ENCODE measurements around the gene VPS54.
"Not testable (repeated sequence)": the region's sequence is repeated elsewhere in the genome, so short reads cannot be mapped to it uniquely, and the experiment has no call there.

VPS54 gene

DNA sequence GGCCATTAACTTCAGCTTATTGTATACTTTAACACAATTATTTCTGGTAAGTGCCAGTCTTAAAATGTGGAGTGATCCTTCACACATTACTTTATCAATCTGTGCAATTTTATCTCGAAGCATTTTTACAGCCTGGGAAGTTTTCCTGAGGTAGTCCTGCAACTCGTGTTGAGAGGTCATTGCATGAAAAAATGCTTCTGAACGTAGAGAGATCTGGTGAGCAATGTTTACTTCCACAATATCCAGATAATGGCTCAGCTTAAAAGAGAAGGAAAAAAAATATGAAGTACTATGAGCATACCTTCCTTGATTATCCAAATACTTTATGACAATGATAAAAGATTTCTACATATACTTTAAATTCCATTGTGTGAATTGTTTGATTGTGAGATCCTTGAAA lies 57.0 kb downstream of the VPS54 start:
- no peaks in the 10 kb centered on the region for H3K27me3 ChIP-seq (ENCODE audit: low read length)
- H3K27ac ChIP-seq (ENCODE audit: low read depth, low read length): no peak overlapping the region
- TF ChIP-seq, protein P1, sequence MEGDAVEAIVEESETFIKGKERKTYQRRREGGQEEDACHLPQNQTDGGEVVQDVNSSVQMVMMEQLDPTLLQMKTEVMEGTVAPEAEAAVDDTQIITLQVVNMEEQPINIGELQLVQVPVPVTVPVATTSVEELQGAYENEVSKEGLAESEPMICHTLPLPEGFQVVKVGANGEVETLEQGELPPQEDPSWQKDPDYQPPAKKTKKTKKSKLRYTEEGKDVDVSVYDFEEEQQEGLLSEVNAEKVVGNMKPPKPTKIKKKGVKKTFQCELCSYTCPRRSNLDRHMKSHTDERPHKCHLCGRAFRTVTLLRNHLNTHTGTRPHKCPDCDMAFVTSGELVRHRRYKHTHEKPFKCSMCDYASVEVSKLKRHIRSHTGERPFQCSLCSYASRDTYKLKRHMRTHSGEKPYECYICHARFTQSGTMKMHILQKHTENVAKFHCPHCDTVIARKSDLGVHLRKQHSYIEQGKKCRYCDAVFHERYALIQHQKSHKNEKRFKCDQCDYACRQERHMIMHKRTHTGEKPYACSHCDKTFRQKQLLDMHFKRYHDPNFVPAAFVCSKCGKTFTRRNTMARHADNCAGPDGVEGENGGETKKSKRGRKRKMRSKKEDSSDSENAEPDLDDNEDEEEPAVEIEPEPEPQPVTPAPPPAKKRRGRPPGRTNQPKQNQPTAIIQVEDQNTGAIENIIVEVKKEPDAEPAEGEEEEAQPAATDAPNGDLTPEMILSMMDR (IDR thresholded peaks at IDR 0.05; ENCODE audit: insufficient read depth, low read length, poor library complexity, severe bottlenecking): no peak
- TF ChIP-seq EZH2phosphoT487 (conservative IDR thresholded peaks at IDR 0.05; ENCODE audit: low read length): no peak
- H3K4me3 ChIP-seq (ENCODE audit: insufficient read depth, low read length, poor library complexity, severe bottlenecking): no peak overlapping the region
- H3K9ac ChIP-seq (ENCODE audit: low read length): no peak overlapping the region
- H3K79me2 ChIP-seq (ENCODE audit: insufficient read depth, low read length): no peaks in the 10 kb centered on the region
- no peak overlapping the region for H3K4me2 ChIP-seq (ENCODE audit: low read depth, low read length, poor library complexity, severe bottlenecking)
- no peaks in the 10 kb centered on the region for H3K36me3 ChIP-seq (ENCODE audit: low read length)
- H2AFZ ChIP-seq (ENCODE audit: low read depth, low read length, severe bottlenecking): no peak overlapping the region
- no peaks in the 10 kb centered on the region for H4K20me1 ChIP-seq (ENCODE audit: low read depth, low read length)
- H3F3A ChIP-seq (ENCODE audit: insufficient read depth): no peaks in the 10 kb centered on the region
- H3K9me2 ChIP-seq (replicated peaks; ENCODE audit: insufficient read depth, low read length): no peaks in the 10 kb centered on the region
- no peaks in the 10 kb centered on the region for H3K9me3 ChIP-seq (ENCODE audit: insufficient read depth, low read length)

DNA sequence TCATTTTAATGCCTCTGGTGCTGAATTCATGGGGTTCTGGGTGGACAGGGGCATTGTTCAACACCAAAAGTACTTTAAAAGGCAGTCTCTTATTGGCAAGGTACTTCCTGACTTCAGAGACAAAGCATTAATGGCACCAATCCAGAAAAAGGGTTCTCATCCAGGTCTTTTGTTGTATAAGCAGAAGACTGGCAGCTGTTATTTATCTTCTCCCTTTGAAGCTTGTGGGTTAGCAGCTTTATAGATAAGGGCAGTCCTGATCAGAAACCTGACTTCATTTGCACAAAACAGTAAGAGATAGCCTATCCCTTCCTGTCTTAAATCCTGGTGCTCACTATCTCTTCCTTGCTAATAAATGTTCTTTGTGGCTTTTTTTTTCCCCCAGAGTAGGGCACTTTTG lies 68.8 kb downstream of the VPS54 start:
- no peak overlapping the region for H3K4me2 ChIP-seq (ENCODE audit: low read depth, low read length, poor library complexity, severe bottlenecking)
- no peaks in the 10 kb centered on the region for H3K79me2 ChIP-seq (ENCODE audit: insufficient read depth, low read length)
- H3K4me3 ChIP-seq (ENCODE audit: insufficient read depth, low read length, poor library complexity, severe bottlenecking): no peak overlapping the region
- H3K36me3 ChIP-seq (ENCODE audit: low read length): peaks cover 5% of the 10 kb centered on the region; the same call in 1 of the 2 replicates
- H3K9me3 ChIP-seq (ENCODE audit: insufficient read depth, low read length): no peaks in the 10 kb centered on the region
- no peak for TF ChIP-seq EZH2phosphoT487 (conservative IDR thresholded peaks at IDR 0.05; ENCODE audit: low read length)
- TF ChIP-seq, protein P1 (IDR thresholded peaks at IDR 0.05; ENCODE audit: insufficient read depth, low read length, poor library complexity, severe bottlenecking): no peak
- H3K27ac ChIP-seq (ENCODE audit: low read depth, low read length): no peak overlapping the region
- H4K20me1 ChIP-seq (ENCODE audit: low read depth, low read length): no peaks in the 10 kb centered on the region
- no peaks in the 10 kb centered on the region for H3F3A ChIP-seq (ENCODE audit: insufficient read depth)
- no peak overlapping the region for H3K9ac ChIP-seq (ENCODE audit: low read length)
- H2AFZ ChIP-seq (ENCODE audit: low read depth, low read length, severe bottlenecking): no peak overlapping the region
- no peaks in the 10 kb centered on the region for H3K27me3 ChIP-seq (ENCODE audit: low read length)
- H3K9me2 ChIP-seq (replicated peaks; ENCODE audit: insufficient read depth, low read length): no peaks in the 10 kb centered on the region

DNA sequence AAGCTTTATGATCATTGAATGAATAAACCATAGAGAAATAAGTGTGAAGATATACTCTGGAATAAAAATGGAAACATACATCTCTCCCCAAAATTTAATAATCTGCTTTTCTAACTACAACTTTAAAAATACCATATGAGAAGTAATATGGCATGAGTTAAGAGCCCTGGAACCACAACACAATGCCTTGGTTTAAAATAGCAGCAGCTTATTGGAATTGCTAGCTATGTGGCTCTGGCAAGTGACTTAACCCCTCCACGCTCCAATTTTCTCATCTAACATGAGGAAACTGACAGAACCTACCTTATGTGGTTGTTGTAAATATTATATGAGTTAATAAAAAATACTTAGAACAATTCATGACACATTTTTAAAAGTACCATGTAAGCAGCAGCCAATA lies 76.4 kb downstream of the VPS54 start:
- no peak for TF ChIP-seq EZH2phosphoT487 (conservative IDR thresholded peaks at IDR 0.05; ENCODE audit: low read length)
- TF ChIP-seq, protein P1 (IDR thresholded peaks at IDR 0.05; ENCODE audit: insufficient read depth, low read length, poor library complexity, severe bottlenecking): no peak
- no peaks in the 10 kb centered on the region for H3F3A ChIP-seq (ENCODE audit: insufficient read depth)
- H3K36me3 ChIP-seq (ENCODE audit: low read length): peaks cover 5% of the 10 kb centered on the region; the same call in 1 of the 2 replicates
- H3K27ac ChIP-seq (ENCODE audit: low read depth, low read length): no peak overlapping the region
- no peaks in the 10 kb centered on the region for H4K20me1 ChIP-seq (ENCODE audit: low read depth, low read length)
- no peaks in the 10 kb centered on the region for H3K79me2 ChIP-seq (ENCODE audit: insufficient read depth, low read length)
- H3K9me2 ChIP-seq (replicated peaks; ENCODE audit: insufficient read depth, low read length): no peaks in the 10 kb centered on the region
- H3K4me3 ChIP-seq (ENCODE audit: insufficient read depth, low read length, poor library complexity, severe bottlenecking): no peak overlapping the region
- H3K4me2 ChIP-seq (ENCODE audit: low read depth, low read length, poor library complexity, severe bottlenecking): no peak overlapping the region
- H3K9ac ChIP-seq (ENCODE audit: low read length): no peak overlapping the region
- H3K27me3 ChIP-seq (ENCODE audit: low read length): no peaks in the 10 kb centered on the region
- no peak overlapping the region for H2AFZ ChIP-seq (ENCODE audit: low read depth, low read length, severe bottlenecking)
- H3K9me3 ChIP-seq (ENCODE audit: insufficient read depth, low read length): 0 out of 2 replicates have a peak, but pooled peaks cover 4% of the 10 kb centered on the region

DNA sequence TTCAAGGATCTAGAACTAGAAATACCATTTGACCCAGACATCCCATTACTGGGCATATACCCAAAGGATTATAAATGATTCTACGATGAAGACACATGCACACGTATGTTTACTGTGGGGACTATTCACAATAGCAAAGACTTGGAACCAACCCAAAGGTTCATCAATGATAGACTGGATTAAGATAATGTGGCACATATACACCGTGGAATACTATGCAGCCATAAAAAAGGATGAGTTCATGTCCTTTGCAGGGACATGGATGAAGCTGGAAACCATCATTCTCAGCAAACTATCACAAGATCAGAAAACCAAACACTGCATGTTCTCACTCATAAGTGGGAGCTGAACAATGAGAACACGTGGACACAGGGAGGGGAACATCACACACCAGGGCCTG lies 87.1 kb downstream of the VPS54 start:
- H3K9ac ChIP-seq (ENCODE audit: low read length); H3K4me2 ChIP-seq (ENCODE audit: low read depth, low read length, poor library complexity, severe bottlenecking); H4K20me1 ChIP-seq (ENCODE audit: low read depth, low read length); H3K27me3 ChIP-seq (ENCODE audit: low read length); H3K36me3 ChIP-seq (ENCODE audit: low read length); H2AFZ ChIP-seq (ENCODE audit: low read depth, low read length, severe bottlenecking); H3K4me3 ChIP-seq (ENCODE audit: insufficient read depth, low read length, poor library complexity, severe bottlenecking); H3K9me3 ChIP-seq (ENCODE audit: insufficient read depth, low read length); H3F3A ChIP-seq (ENCODE audit: insufficient read depth); H3K79me2 ChIP-seq (ENCODE audit: insufficient read depth, low read length); H3K27ac ChIP-seq (ENCODE audit: low read depth, low read length); H3K9me2 ChIP-seq (replicated peaks; ENCODE audit: insufficient read depth, low read length): not testable (repeated sequence)

Data from SU-DHL-6 (cell line).